Measurements from ENCODE around the gene FAM124A.

The FAM124A gene

GRCh38 chr13:51327961-51328360 lies 105.8 kb downstream of the FAM124A start:
- no peaks in the 10 kb centered on the region for H3K27me3 ChIP-seq (ENCODE audit: control insufficient read depth in 1 of 2, insufficient read depth in 1 of 2, low read length in 2 of 2)
- no peak overlapping the region for H2BK120ac ChIP-seq (ENCODE audit: low read depth, low read length)
- H2AFZ ChIP-seq (ENCODE audit: low read depth, low read length), result no peak overlapping the region
- no peak overlapping the region for H4K8ac ChIP-seq (ENCODE audit: low read length)
- no peak overlapping the region for H3K4me3 ChIP-seq (ENCODE audit: insufficient read depth in 1 of 2, low read depth in 1 of 2, low read length in 2 of 2)
- H4K91ac ChIP-seq (ENCODE audit: low read length), result no peak overlapping the region
- no peak overlapping the region for H3K4ac ChIP-seq (ENCODE audit: low read depth in 1 of 2, low read length in 2 of 2)
- no peak overlapping the region for H2BK5ac ChIP-seq (ENCODE audit: low read depth, low read length, poor library complexity, severe bottlenecking)
- H2BK12ac ChIP-seq (ENCODE audit: low read length in 2 of 2), result no peak overlapping the region
- no peak overlapping the region for H3K14ac ChIP-seq (ENCODE audit: low read length in 2 of 2)
- DNase-seq, result no peak
- peaks cover 6% of the 10 kb centered on the region for H3K4me1 ChIP-seq (ENCODE audit: control insufficient read depth, insufficient read depth, low read depth, low read length)
- no peak overlapping the region for H2AK5ac ChIP-seq (ENCODE audit: low read length, severe bottlenecking)
- H3K18ac ChIP-seq (ENCODE audit: low read depth in 1 of 2, low read length in 2 of 2), result no peak overlapping the region
- WGBS, result 95% methylated on average over 2 of the region's 2 CpGs
- peaks cover 0 to 7% of the 10 kb centered on the region in 2 experiments for H3K36me3 ChIP-seq (ENCODE audit: control insufficient read depth in 1 of 2, insufficient read depth in 2 of 2, low read depth in 1 of 2, low read length in 2 of 2)
- H3K9ac ChIP-seq (ENCODE audit: low read length), result no peak overlapping the region
- H3K4me2 ChIP-seq (ENCODE audit: low read length, poor library complexity, severe bottlenecking), result no peak overlapping the region
- H3K79me1 ChIP-seq (replicated peaks; ENCODE audit: low read length, poor library complexity, severe bottlenecking), result no peaks in the 10 kb centered on the region
- H2BK15ac ChIP-seq (ENCODE audit: low read depth, poor library complexity, severe bottlenecking), result no peak overlapping the region
- H3K27ac ChIP-seq (ENCODE audit: low read length, poor library complexity, severe bottlenecking), result no peak overlapping the region
- no peak overlapping the region for H3K23ac ChIP-seq (ENCODE audit: low read length in 2 of 2)
- H3K9me3 ChIP-seq (ENCODE audit: control insufficient read depth, low read length), result no peaks in the 10 kb centered on the region

- Histone ChIP-seq H3K4ac (ENCODE audit: low read depth in 1 of 2, low read length in 2 of 2) (no peak overlapping the region), H3K27me3 (ENCODE audit: control insufficient read depth in 1 of 2, insufficient read depth in 1 of 2, low read length in 2 of 2) (no peaks in the 10 kb centered on the region), H3K36me3 (ENCODE audit: control insufficient read depth in 1 of 2, insufficient read depth in 2 of 2, low read depth in 1 of 2, low read length in 2 of 2) (peaks cover 0 to 7% of the 10 kb centered on the region in 2 experiments), H3K27ac (ENCODE audit: low read length, poor library complexity, severe bottlenecking) (no peak overlapping the region), H2BK5ac (ENCODE audit: low read depth, low read length, poor library complexity, severe bottlenecking) (no peak overlapping the region), H3K14ac (ENCODE audit: low read length in 2 of 2) (no peak overlapping the region), H2BK12ac (ENCODE audit: low read length in 2 of 2) (no peak overlapping the region), H4K8ac (ENCODE audit: low read length) (no peak overlapping the region), H3K4me2 (ENCODE audit: low read length, poor library complexity, severe bottlenecking) (no peak overlapping the region), H2BK15ac (ENCODE audit: low read depth, poor library complexity, severe bottlenecking) (no peak overlapping the region), H2BK120ac (ENCODE audit: low read depth, low read length) (no peak overlapping the region), H3K23ac (ENCODE audit: low read length in 2 of 2) (no peak overlapping the region), H3K4me1 (ENCODE audit: control insufficient read depth, insufficient read depth, low read depth, low read length) (peaks cover 6% of the 10 kb centered on the region), H3K9ac (ENCODE audit: low read length) (no peak overlapping the region), H2AK5ac (ENCODE audit: low read length, severe bottlenecking) (no peak overlapping the region), H3K79me1 (replicated peaks; ENCODE audit: low read length, poor library complexity, severe bottlenecking) (no peaks in the 10 kb centered on the region), H3K9me3 (ENCODE audit: control insufficient read depth, low read length) (no peaks in the 10 kb centered on the region), H4K91ac (ENCODE audit: low read length) (peak overlapping the region; percentile 84), H3K18ac (ENCODE audit: low read depth in 1 of 2, low read length in 2 of 2) (no peak overlapping the region), H3K4me3 (ENCODE audit: insufficient read depth in 1 of 2, low read depth in 1 of 2, low read length in 2 of 2) (no peak overlapping the region), H2AFZ (ENCODE audit: low read depth, low read length) (no peak overlapping the region)
- no peak for DNase-seq
- WGBS, result 58% methylated on average over 4 of the region's 6 CpGs
Observed at GRCh38 chr13:51328488-51328887, 106.3 kb downstream of the FAM124A start.

GRCh38 chr13:51329606-51330005 lies 107.4 kb downstream of the FAM124A start:
- H2BK12ac ChIP-seq (ENCODE audit: low read length in 2 of 2), result no peak overlapping the region
- WGBS, result 89% methylated on average over 3 of the region's 3 CpGs
- no peaks in the 10 kb centered on the region for H3K9me3 ChIP-seq (ENCODE audit: control insufficient read depth, low read length)
- no peak overlapping the region for H3K4ac ChIP-seq (ENCODE audit: low read depth in 1 of 2, low read length in 2 of 2)
- no peak overlapping the region for H3K18ac ChIP-seq (ENCODE audit: low read depth in 1 of 2, low read length in 2 of 2)
- no peak overlapping the region for H3K23ac ChIP-seq (ENCODE audit: low read length in 2 of 2)
- H2AK5ac ChIP-seq (ENCODE audit: low read length, severe bottlenecking), result no peak overlapping the region
- no peak overlapping the region for H3K4me2 ChIP-seq (ENCODE audit: low read length, poor library complexity, severe bottlenecking)
- H2BK120ac ChIP-seq (ENCODE audit: low read depth, low read length), result no peak overlapping the region
- H2BK5ac ChIP-seq (ENCODE audit: low read depth, low read length, poor library complexity, severe bottlenecking), result no peak overlapping the region
- no peak overlapping the region for H3K27ac ChIP-seq (ENCODE audit: low read length, poor library complexity, severe bottlenecking)
- no peaks in the 10 kb centered on the region for H3K79me1 ChIP-seq (replicated peaks; ENCODE audit: low read length, poor library complexity, severe bottlenecking)
- no peak overlapping the region for H4K91ac ChIP-seq (ENCODE audit: low read length)
- H3K9ac ChIP-seq (ENCODE audit: low read length), result no peak overlapping the region
- H3K4me1 ChIP-seq (ENCODE audit: control insufficient read depth, insufficient read depth, low read depth, low read length), result peaks cover 6% of the 10 kb centered on the region
- H2BK15ac ChIP-seq (ENCODE audit: low read depth, poor library complexity, severe bottlenecking), result no peak overlapping the region
- no peak overlapping the region for H3K14ac ChIP-seq (ENCODE audit: low read length in 2 of 2)
- no peak overlapping the region for H2AFZ ChIP-seq (ENCODE audit: low read depth, low read length)
- H3K4me3 ChIP-seq (ENCODE audit: insufficient read depth in 1 of 2, low read depth in 1 of 2, low read length in 2 of 2), result no peak overlapping the region
- peaks cover 0 to 7% of the 10 kb centered on the region in 2 experiments for H3K36me3 ChIP-seq (ENCODE audit: control insufficient read depth in 1 of 2, insufficient read depth in 2 of 2, low read depth in 1 of 2, low read length in 2 of 2)
- DNase-seq, result no peak
- H3K27me3 ChIP-seq (ENCODE audit: control insufficient read depth in 1 of 2, insufficient read depth in 1 of 2, low read length in 2 of 2), result no peaks in the 10 kb centered on the region
- no peak overlapping the region for H4K8ac ChIP-seq (ENCODE audit: low read length)

GRCh38 chr13:51330791-51331190 lies 108.6 kb downstream of the FAM124A start:
- peak overlapping the region; percentile 12 for H4K91ac ChIP-seq (ENCODE audit: low read length)
- no peak overlapping the region for H3K4me2 ChIP-seq (ENCODE audit: low read length, poor library complexity, severe bottlenecking)
- H3K27me3 ChIP-seq (ENCODE audit: control insufficient read depth in 1 of 2, insufficient read depth in 1 of 2, low read length in 2 of 2), result no peaks in the 10 kb centered on the region
- no peak overlapping the region for H3K23ac ChIP-seq (ENCODE audit: low read length in 2 of 2)
- H3K36me3 ChIP-seq (ENCODE audit: control insufficient read depth in 1 of 2, insufficient read depth in 2 of 2, low read depth in 1 of 2, low read length in 2 of 2), result peaks cover 4 to 7% of the 10 kb centered on the region in 2 experiments
- H3K18ac ChIP-seq (ENCODE audit: low read depth in 1 of 2, low read length in 2 of 2), result no peak overlapping the region
- H4K8ac ChIP-seq (ENCODE audit: low read length), result no peak overlapping the region
- H3K9me3 ChIP-seq (ENCODE audit: control insufficient read depth, low read length), result no peaks in the 10 kb centered on the region
- no peak overlapping the region for H3K14ac ChIP-seq (ENCODE audit: low read length in 2 of 2)
- no peak overlapping the region for H3K4me3 ChIP-seq (ENCODE audit: insufficient read depth in 1 of 2, low read depth in 1 of 2, low read length in 2 of 2)
- H3K79me1 ChIP-seq (replicated peaks; ENCODE audit: low read length, poor library complexity, severe bottlenecking), result no peaks in the 10 kb centered on the region
- H2AFZ ChIP-seq (ENCODE audit: low read depth, low read length), result no peak overlapping the region
- H2AK5ac ChIP-seq (ENCODE audit: low read length, severe bottlenecking), result no peak overlapping the region
- 84% methylated on average over 3 of the region's 3 CpGs for WGBS
- no peak overlapping the region for H2BK5ac ChIP-seq (ENCODE audit: low read depth, low read length, poor library complexity, severe bottlenecking)
- H3K9ac ChIP-seq (ENCODE audit: low read length), result no peak overlapping the region
- H2BK12ac ChIP-seq (ENCODE audit: low read length in 2 of 2), result no peak overlapping the region
- H2BK120ac ChIP-seq (ENCODE audit: low read depth, low read length), result no peak overlapping the region
- no peak for DNase-seq
- H3K27ac ChIP-seq (ENCODE audit: low read length, poor library complexity, severe bottlenecking), result no peak overlapping the region
- no peak overlapping the region for H2BK15ac ChIP-seq (ENCODE audit: low read depth, poor library complexity, severe bottlenecking)
- H3K4me1 ChIP-seq (ENCODE audit: control insufficient read depth, insufficient read depth, low read depth, low read length), result peaks cover 6% of the 10 kb centered on the region
- no peak overlapping the region for H3K4ac ChIP-seq (ENCODE audit: low read depth in 1 of 2, low read length in 2 of 2)
